ENCODE measurements around the gene CACNA1I. TPM values are rescaled to one million over a fixed set of nuclear protein-coding genes. Genes with fewer than 3 reads are reported as not detected.

CACNA1I gene
- total RNA-seq, 2 experiments from 2014 or later = 8.4 to 9.3 TPM

- H3K27ac Mint-ChIP-seq = no peak overlapping the region
- no peak overlapping the region for H3K4me3 Mint-ChIP-seq
- DNase-seq = peak; percentile 44
- peaks cover 18% of the 10 kb centered on the region for H3K4me1 Mint-ChIP-seq
- CTCF ChIA-PET = interaction anchor here (0.6 to 1.9 kb wide), 5 partner anchors 8 to 481 kb away, joined by 3 to 6 read pairs (median 5); no protein-coding TSS in a partner anchor
- peaks cover 33% of the 10 kb centered on the region for H3K27me3 Mint-ChIP-seq
- POLR2A ChIA-PET = no interaction called here
- H3K36me3 Mint-ChIP-seq (ENCODE audit: low read depth) = no peaks in the 10 kb centered on the region
- H3K9me3 Mint-ChIP-seq = no peaks in the 10 kb centered on the region
Measured at GRCh38 chr22:39543095-39543494, 27.5 kb upstream of the CACNA1I start.

GRCh38 chr22:39545386-39546365 lies 24.9 kb upstream of the CACNA1I start:
- H3K4me1 Mint-ChIP-seq = peaks cover 18% of the 10 kb centered on the region

DNA sequence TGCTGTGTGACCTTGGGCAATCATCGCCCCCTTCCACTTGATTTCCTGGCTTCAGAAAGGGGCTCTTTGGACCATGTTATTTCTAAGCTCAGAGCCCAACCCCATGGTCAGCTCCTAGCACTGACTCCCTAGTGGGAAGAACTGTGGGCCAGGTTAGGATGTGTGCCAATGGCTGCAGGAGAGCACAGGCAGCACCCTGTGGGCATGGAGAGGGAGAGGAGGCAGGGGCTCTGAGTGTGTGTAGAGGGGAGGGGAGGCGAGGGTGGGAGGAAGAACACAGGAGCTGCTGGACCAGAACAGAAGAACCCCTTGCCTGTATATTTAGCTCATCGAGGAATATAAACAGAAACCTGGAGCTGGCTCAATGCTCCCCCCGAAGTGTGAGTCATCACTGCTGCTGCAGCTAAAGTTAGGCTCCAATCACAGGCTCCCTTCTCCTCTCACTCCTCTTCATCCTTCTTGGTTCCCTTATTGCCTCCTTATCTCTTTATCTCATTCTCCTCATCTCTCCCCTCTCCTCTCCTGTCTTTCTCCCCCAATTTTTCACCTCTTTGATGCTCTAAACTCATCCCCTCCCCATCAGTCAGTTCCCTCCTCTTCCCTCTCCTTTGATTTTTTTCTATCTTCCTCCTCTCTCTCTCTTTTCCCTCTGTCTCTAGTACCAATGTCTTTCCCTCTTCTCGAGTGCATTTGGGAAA lies 23.5 kb upstream of the CACNA1I start:
- no peak overlapping the region for H3K27ac Mint-ChIP-seq
- H3K27me3 Mint-ChIP-seq = peaks cover 40% of the 10 kb centered on the region
- no peaks in the 10 kb centered on the region for H3K36me3 Mint-ChIP-seq (ENCODE audit: low read depth)
- POLR2A ChIA-PET = no interaction called here
- no peaks in the 10 kb centered on the region for H3K9me3 Mint-ChIP-seq
- H3K4me3 Mint-ChIP-seq = no peak overlapping the region
- CTCF ChIA-PET = interaction anchor here (3.5 kb wide), 1 partner anchor 12 kb away, joined by 24 read pairs; no protein-coding TSS in a partner anchor
- no peak for DNase-seq
- H3K4me1 Mint-ChIP-seq = peaks cover 18% of the 10 kb centered on the region

More at GRCh38 chr22:39545386-39546365, 24.9 kb upstream of the CACNA1I start:
- H3K27me3 Mint-ChIP-seq = peaks cover 39% of the 10 kb centered on the region
- H3K4me3 Mint-ChIP-seq = no peak overlapping the region
- CTCF ChIA-PET = interaction anchor here (0.6 to 3.5 kb wide), 6 partner anchors 10 to 491 kb away, joined by 3 to 24 read pairs (median 4); no protein-coding TSS in a partner anchor
- H3K36me3 Mint-ChIP-seq (ENCODE audit: low read depth) = no peaks in the 10 kb centered on the region
- POLR2A ChIA-PET = interaction anchor here (0.6 kb wide), 1 partner anchor 709 kb away, joined by 3 read pairs; no protein-coding TSS in a partner anchor
- peak; percentile 66 for DNase-seq
- no peak overlapping the region for H3K27ac Mint-ChIP-seq
- H3K9me3 Mint-ChIP-seq = no peaks in the 10 kb centered on the region

- Mint-ChIP-seq H3K27me3 (peaks cover 40% of the 10 kb centered on the region), H3K4me1 (peaks cover 18% of the 10 kb centered on the region), H3K27ac (no peak overlapping the region), H3K4me3 (no peak overlapping the region), H3K36me3 (ENCODE audit: low read depth) (no peaks in the 10 kb centered on the region), H3K9me3 (no peaks in the 10 kb centered on the region)
- POLR2A ChIA-PET = no interaction called here
- no peak for DNase-seq
- CTCF ChIA-PET = interaction anchor here (3.5 kb wide), 1 partner anchor 12 kb away, joined by 24 read pairs; no protein-coding TSS in a partner anchor
Measured at GRCh38 chr22:39547587-39547947, 23.0 kb upstream of the CACNA1I start.

DNA sequence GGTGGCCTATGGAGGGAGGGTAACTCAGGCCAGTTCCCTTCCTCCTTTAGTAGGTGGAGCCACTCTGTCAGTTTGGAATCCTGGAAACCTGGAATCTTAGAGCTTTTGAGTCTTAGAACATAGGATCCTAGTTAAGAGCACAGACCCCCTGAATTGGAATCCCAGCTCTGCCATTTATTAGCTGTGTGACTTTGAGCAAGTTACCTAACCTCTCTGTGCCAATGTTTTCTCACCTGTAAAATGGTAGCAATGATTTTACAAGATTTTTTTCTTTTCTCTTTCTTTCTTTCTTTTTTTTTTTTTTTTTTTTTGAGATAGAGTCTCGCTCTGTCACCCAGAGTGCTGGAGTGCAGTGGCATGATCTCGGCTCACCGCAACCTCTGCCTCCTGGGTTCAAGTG lies 17.1 kb upstream of the CACNA1I start:
- CTCF ChIA-PET = interaction anchor here (2.2 kb wide), 1 partner anchor 19 kb away, joined by 7 read pairs; no protein-coding TSS in a partner anchor
- Mint-ChIP-seq H3K9me3 (no peaks in the 10 kb centered on the region), H3K4me3 (no peak overlapping the region), H3K27me3 (peaks cover 39% of the 10 kb centered on the region), H3K4me1 (peaks cover 3% of the 10 kb centered on the region), H3K27ac (no peak overlapping the region), H3K36me3 (ENCODE audit: low read depth) (no peaks in the 10 kb centered on the region)
- no peak for DNase-seq
- POLR2A ChIA-PET = no interaction called here

GRCh38 chr22:39554151-39554550 lies 16.4 kb upstream of the CACNA1I start:
- H3K27me3 Mint-ChIP-seq = peaks cover 45% of the 10 kb centered on the region
- no peak for DNase-seq
- H3K9me3 Mint-ChIP-seq = no peaks in the 10 kb centered on the region
- CTCF ChIA-PET = interaction anchor here (2.2 kb wide), 1 partner anchor 19 kb away, joined by 7 read pairs; no protein-coding TSS in a partner anchor
- H3K4me1 Mint-ChIP-seq = peaks cover 3% of the 10 kb centered on the region
- H3K4me3 Mint-ChIP-seq = no peak overlapping the region
- POLR2A ChIA-PET = no interaction called here
- H3K36me3 Mint-ChIP-seq (ENCODE audit: low read depth) = no peaks in the 10 kb centered on the region
- H3K27ac Mint-ChIP-seq = no peak overlapping the region

GRCh38 chr22:39556970-39557841 lies 13.3 kb upstream of the CACNA1I start:
- H3K36me3 Mint-ChIP-seq (ENCODE audit: low read depth) = no peaks in the 10 kb centered on the region
- ChIA-PET POLR2A (no interaction called here), CTCF (interaction anchor here (0.7 to 1.3 kb wide), 4 partner anchors 22 to 468 kb away, joined by 3 read pairs; no protein-coding TSS in a partner anchor)
- no peak overlapping the region for H3K4me3 Mint-ChIP-seq
- no peaks in the 10 kb centered on the region for H3K9me3 Mint-ChIP-seq
- H3K4me1 Mint-ChIP-seq = peaks cover 3% of the 10 kb centered on the region
- peak; percentile 51 for DNase-seq
- peak overlapping the region; percentile 73 for H3K27ac Mint-ChIP-seq
- H3K27me3 Mint-ChIP-seq = peaks cover 51% of the 10 kb centered on the region

DNA sequence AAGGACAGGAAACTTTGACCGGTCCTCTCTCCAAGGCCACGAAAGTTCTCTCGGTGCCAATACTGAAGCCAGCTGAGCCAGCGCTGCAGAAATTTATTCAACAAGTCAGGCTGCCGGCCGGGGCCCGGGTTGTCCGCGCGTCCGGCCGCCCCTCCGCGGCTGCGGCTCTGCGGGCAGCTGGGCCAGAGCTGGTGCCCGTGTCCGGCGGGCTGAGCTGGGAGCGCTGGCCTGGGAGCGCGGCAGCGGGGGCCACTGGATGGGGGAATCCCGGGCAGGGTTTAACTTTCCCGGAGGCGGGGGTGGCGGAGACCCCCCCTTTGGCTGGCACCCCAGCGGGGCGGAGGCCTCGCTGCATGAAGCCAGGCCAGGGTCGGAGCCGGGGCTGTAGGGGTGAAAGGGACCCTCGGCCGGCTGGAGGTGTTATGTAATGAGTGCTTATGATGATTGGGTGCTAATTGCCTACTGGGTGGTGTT lies 12.3 kb upstream of the CACNA1I start:
- H3K36me3 Mint-ChIP-seq (ENCODE audit: low read depth) = no peaks in the 10 kb centered on the region
- no peak overlapping the region for H3K4me3 Mint-ChIP-seq
- ChIA-PET CTCF (interaction anchor here (1.6 to 1.7 kb wide), 2 partner anchors 9 to 471 kb away, joined by 4 to 5 read pairs; no protein-coding TSS in a partner anchor), POLR2A (no interaction called here)
- H3K27ac Mint-ChIP-seq = no peak overlapping the region
- no peaks in the 10 kb centered on the region for H3K9me3 Mint-ChIP-seq
- peaks cover 47% of the 10 kb centered on the region for H3K27me3 Mint-ChIP-seq
- no peak for DNase-seq
- H3K4me1 Mint-ChIP-seq = peaks cover 3% of the 10 kb centered on the region

- POLR2A ChIA-PET = no interaction called here
- CTCF ChIA-PET = interaction anchor here (0.7 to 1.7 kb wide), 6 partner anchors 8 to 480 kb away, joined by 3 to 6 read pairs (median 4); no protein-coding TSS in a partner anchor
- Mint-ChIP-seq H3K36me3 (ENCODE audit: low read depth) (no peaks in the 10 kb centered on the region), H3K27me3 (peaks cover 47% of the 10 kb centered on the region), H3K27ac (no peak overlapping the region), H3K9me3 (no peaks in the 10 kb centered on the region), H3K4me1 (peaks cover 3% of the 10 kb centered on the region), H3K4me3 (no peak overlapping the region)
- no peak for DNase-seq
Measured at GRCh38 chr22:39558950-39559349, 11.6 kb upstream of the CACNA1I start.

DNA sequence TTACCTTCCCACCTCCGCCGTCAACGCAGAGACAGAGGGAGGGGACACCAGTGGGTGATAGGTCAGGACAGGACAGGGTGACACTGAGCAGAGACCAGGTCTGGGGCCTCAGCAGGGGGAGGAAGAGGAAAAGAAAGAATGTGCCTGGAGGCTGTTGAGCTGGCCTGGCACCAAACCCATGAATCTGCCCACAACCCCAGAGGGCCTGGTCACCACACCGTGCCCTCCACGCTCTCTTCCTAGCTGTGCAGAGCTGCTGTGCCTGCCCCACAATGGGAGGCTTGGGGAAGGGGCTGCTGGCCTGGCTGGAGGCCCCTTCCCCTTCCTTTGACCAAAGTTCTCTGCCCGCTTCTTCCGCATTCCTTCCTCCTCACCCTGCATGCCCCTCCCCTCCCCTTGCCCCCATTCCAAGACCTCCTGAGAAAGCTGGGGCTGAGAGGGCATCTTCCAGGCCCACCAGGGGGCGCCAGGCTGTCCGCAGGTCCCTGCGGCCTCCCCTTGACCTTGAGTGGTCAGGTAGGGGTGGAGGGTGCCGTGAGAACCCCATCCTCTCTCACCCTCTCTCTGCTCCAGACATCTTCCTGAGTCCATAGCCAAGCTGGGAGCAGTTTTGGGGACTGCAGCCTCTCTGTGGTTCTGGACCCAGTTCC lies 11.0 kb upstream of the CACNA1I start:
- CTCF ChIA-PET = interaction anchor here (0.7 to 1.7 kb wide), 7 partner anchors 8 to 480 kb away, joined by 3 to 6 read pairs (median 4); no protein-coding TSS in a partner anchor
- Mint-ChIP-seq H3K4me1 (peaks cover 3% of the 10 kb centered on the region), H3K27me3 (peaks cover 42% of the 10 kb centered on the region), H3K4me3 (no peak overlapping the region), H3K27ac (no peak overlapping the region), H3K9me3 (no peaks in the 10 kb centered on the region), H3K36me3 (ENCODE audit: low read depth) (no peaks in the 10 kb centered on the region)
- POLR2A ChIA-PET = no interaction called here
- no peak for DNase-seq

- ChIA-PET CTCF (interaction anchor here (0.8 to 1.7 kb wide), 4 partner anchors 35 to 469 kb away, joined by 3 to 6 read pairs (median 5); no protein-coding TSS in a partner anchor), POLR2A (no interaction called here)
- no peaks in the 10 kb centered on the region for H3K9me3 Mint-ChIP-seq
- peaks cover 42% of the 10 kb centered on the region for H3K27me3 Mint-ChIP-seq
- no peak overlapping the region for H3K4me3 Mint-ChIP-seq
- peaks cover 3% of the 10 kb centered on the region for H3K4me1 Mint-ChIP-seq
- no peak for DNase-seq
- no peak overlapping the region for H3K27ac Mint-ChIP-seq
- no peaks in the 10 kb centered on the region for H3K36me3 Mint-ChIP-seq (ENCODE audit: low read depth)
Measured at GRCh38 chr22:39560127-39560526, 10.4 kb upstream of the CACNA1I start.
